GM23248 (cell line): Measurements from ENCODE around the gene ICAM5. TPM values are rescaled to one million over a fixed set of nuclear protein-coding genes. Genes with fewer than 3 reads are reported as not detected.

Experiments used
- DNase-seq: peaks from one replicate; pipeline ENCODE4 v3.0.0-alpha.2; 2015
- H2AFZ ChIP-seq: fragments of 200-600 bp; sonication (generic); 2 replicates; pipeline ENCODE4 v1.6.1; 2016; ENCODE audit warnings: antibody characterized with exemption
- H3F3A ChIP-seq: fragments of 200-600 bp; sonication (generic); 2 replicates; pipeline ENCODE4 v1.6.1; 2016; ENCODE audit warnings: mild to moderate bottlenecking, antibody characterized with exemption, mixed run types; ENCODE audit not compliant: insufficient read depth
- H3K27ac ChIP-seq: fragments of 200-600 bp; sonication (generic); 2 replicates; pipeline ENCODE4 v1.5.1; 2016; ENCODE audit warnings: mild to moderate bottlenecking
- H3K27me3 ChIP-seq: fragments of 200-600 bp; sonication (generic); replicated peaks from 2 replicates; pipeline ENCODE4 v1.6.1; 2016; ENCODE audit warnings: mild to moderate bottlenecking; ENCODE audit not compliant: insufficient read depth
- H3K36me3 ChIP-seq: fragments of 200-600 bp; sonication (generic); 2 replicates; pipeline ENCODE4 v1.6.1; 2016; ENCODE audit warnings: low read depth, mild to moderate bottlenecking
- H3K4me1 ChIP-seq: fragments of 200-600 bp; sonication (generic); 2 replicates; pipeline ENCODE4 v1.6.1; 2016; ENCODE audit warnings: mild to moderate bottlenecking; ENCODE audit not compliant: insufficient read depth
- H3K4me2 ChIP-seq: fragments of 200-600 bp; sonication (generic); one replicate; pipeline ENCODE4 v1.6.1; 2016; ENCODE audit warnings: mild to moderate bottlenecking; ENCODE audit not compliant: unreplicated experiment
- H3K4me3 ChIP-seq: fragments of 200-600 bp; sonication (generic); 2 replicates; pipeline ENCODE4 v1.5.1; 2016; ENCODE audit warnings: mild to moderate bottlenecking
- H3K79me2 ChIP-seq: fragments of 200-600 bp; sonication (generic); 2 replicates; pipeline ENCODE4 v1.6.1; 2016; ENCODE audit warnings: mild to moderate bottlenecking; ENCODE audit not compliant: insufficient read depth
- H3K9ac ChIP-seq: fragments of 200-600 bp; sonication (generic); 2 replicates; pipeline ENCODE4 v1.6.1; 2016; ENCODE audit warnings: mild to moderate bottlenecking
- H3K9me2 ChIP-seq: fragments of 200-600 bp; sonication (generic); 2 replicates; pipeline ENCODE4 v1.6.1; 2016; ENCODE audit warnings: mixed run types, mild to moderate bottlenecking, moderate library complexity; ENCODE audit not compliant: insufficient read depth
- H3K9me3 ChIP-seq: fragments of 200-600 bp; sonication (generic); one replicate; pipeline ENCODE4 v1.6.1; 2017; ENCODE audit warnings: low read depth
- H4K20me1 ChIP-seq: fragments of 200-600 bp; sonication (generic); 2 replicates; pipeline ENCODE4 v1.6.0; 2016; ENCODE audit not compliant: insufficient read depth
- EZH2 ChIP-seq: fragments of 200-600 bp; sonication (generic); IDR thresholded peaks from 2 replicates; pipeline ENCODE4 v1.6.1; 2018; ENCODE audit warnings: antibody characterized with exemption, mild to moderate bottlenecking; ENCODE audit not compliant: insufficient read depth, poor library complexity, severe bottlenecking
- EZH2phosphoT487 ChIP-seq: fragments of 200-600 bp; sonication (generic); IDR thresholded peaks from 2 replicates; pipeline ENCODE4 v1.6.1; 2018; ENCODE audit warnings: antibody characterized with exemption, moderate library complexity, mild to moderate bottlenecking, low read depth; ENCODE audit not compliant: insufficient read depth
- WGBS, 2 experiments: methylation state at CpG; one replicate each; pipeline ENCODE4 v1.1.6; 2015 to 2017; ENCODE audit warnings: low lambda C conversion rate in 2 of 2, low coverage in 1 of 2; ENCODE audit errors: missing lambda C conversion rate in 2 of 2; 5-methylcytosine and 5-hydroxymethylcytosine counted together
- in situ Hi-C: fragments of 300-500 bp; cut with MboI; formaldehyde crosslinking; loops from 2 replicates; pipeline ENCODE4 v1.15.0; 2020
- polyA plus RNA-seq: library from polyadenylated mRNA; unstranded; fragments of >200 nt; fragmentation: Nextera tagmentation; extraction: Ambion mirVana; gene quantifications from 2 replicates; pipeline ENCODE4 v1.2.1, GENCODE V29; 2016
- total RNA-seq: library from RNA; depleted of rRNA; stranded (reverse); fragments of >200 nt; shearing (Covaris generic); gene quantifications from 2 replicates; pipeline ENCODE4 v1.2.3, GENCODE V29; 2014

Gene ICAM5
- total and polyA plus RNA-seq, 2 experiments from 2014 or later = 9.8 to 48.7 TPM

- Histone ChIP-seq H3K36me3 (no peaks in the 10 kb centered on the region), H3K9ac (no peak overlapping the region), H4K20me1 (no peaks in the 10 kb centered on the region), H3K27ac (no peak overlapping the region), H3K9me3 (no peaks in the 10 kb centered on the region), H3K4me3 (no peak overlapping the region), H3K4me1 (no peaks in the 10 kb centered on the region), H3F3A (no peaks in the 10 kb centered on the region), H2AFZ (no peak overlapping the region), H3K9me2 (no peaks in the 10 kb centered on the region), H3K4me2 (no peak overlapping the region), H3K27me3 (no peaks in the 10 kb centered on the region), H3K79me2 (no peaks in the 10 kb centered on the region)
- whole genome bisulfite sequencing, 2 experiments = 66 to 77% methylated on average over 6 of the region's 6 CpGs
- in situ Hi-C loops = no loop called here
- DNase-seq = no peak
- TF ChIP-seq EZH2phosphoT487 (no peak), EZH2 (no peak)
Measured at GRCh38 chr19:10268071-10268470, 21.7 kb upstream of the ICAM5 start.

- in situ Hi-C loops = loop anchor here (5.0 kb wide), 1 partner anchor 118 kb away; no protein-coding TSS in a partner anchor
Measured at GRCh38 chr19:10269333-10270179, 20.2 kb upstream of the ICAM5 start.

GRCh38 chr19:10270180-10270615 is 19.6 kb upstream of the ICAM5 start:
- Histone ChIP-seq H3K27ac (peak overlapping the region; percentile 8; the same call in 1 of the 2 replicates), H3K4me2 (peak overlapping the region; percentile 69), H3K9ac (peak overlapping the region; percentile 73), H2AFZ (peak overlapping the region; percentile 79), H3K79me2 (no peaks in the 10 kb centered on the region), H3F3A (no peaks in the 10 kb centered on the region), H3K36me3 (no peaks in the 10 kb centered on the region), H3K9me2 (no peaks in the 10 kb centered on the region), H3K4me1 (no peaks in the 10 kb centered on the region), H3K27me3 (no peaks in the 10 kb centered on the region), H3K4me3 (peak overlapping the region; percentile 58), H3K9me3 (no peaks in the 10 kb centered on the region), H4K20me1 (no peaks in the 10 kb centered on the region)
- DNase-seq = peak; percentile 74
- in situ Hi-C loops = loop anchor here (5.0 kb wide), 1 partner anchor 117 kb away; no protein-coding TSS in a partner anchor
- WGBS, 2 experiments = 5 to 7% methylated on average over 28 to 37 of the region's 37 CpGs
- TF ChIP-seq EZH2 (no peak), EZH2phosphoT487 (no peak)

More at GRCh38 chr19:10269333-10270179, 20.2 kb upstream of the ICAM5 start:
- TF ChIP-seq EZH2phosphoT487 (no peak), EZH2 (no peak)
- H3K9me2 ChIP-seq = no peaks in the 10 kb centered on the region
- DNase-seq = peak; percentile 87
- H3F3A ChIP-seq = no peaks in the 10 kb centered on the region
- H2AFZ ChIP-seq = peak overlapping the region; percentile 79
- peak overlapping the region; percentile 69 for H3K4me2 ChIP-seq
- H3K79me2 ChIP-seq = no peaks in the 10 kb centered on the region
- H3K4me1 ChIP-seq = no peaks in the 10 kb centered on the region
- no peaks in the 10 kb centered on the region for H4K20me1 ChIP-seq
- H3K9me3 ChIP-seq = no peaks in the 10 kb centered on the region
- H3K9ac ChIP-seq = peak overlapping the region; percentile 73
- peak overlapping the region; percentile 58 for H3K4me3 ChIP-seq
- no peaks in the 10 kb centered on the region for H3K36me3 ChIP-seq
- 4 to 5% methylated on average over 58 to 59 of the region's 59 CpGs for WGBS, 2 experiments
- H3K27me3 ChIP-seq = no peaks in the 10 kb centered on the region
- H3K27ac ChIP-seq = no peak overlapping the region

GRCh38 chr19:10270616-10271394 is 18.9 kb upstream of the ICAM5 start, which contains the start of gene ICAM1:
TSS of gene ICAM1 (plus strand) at chr19:10271120. CDS start at chr19:10271160, 40 bp downstream.
- Histone ChIP-seq H3K36me3 (no peaks in the 10 kb centered on the region), H3K9ac (peak within 1 kb of the TSS; percentile 73), H3F3A (no peaks in the 10 kb centered on the region)

More at GRCh38 chr19:10270616-10271394, 18.9 kb upstream of the ICAM5 start, which contains the start of gene ICAM1:
- H3K4me3 ChIP-seq = peak within 1 kb of the TSS; percentile 58
- in situ Hi-C loops = loop anchor here (5.0 kb wide), 1 partner anchor 116 kb away; no protein-coding TSS in a partner anchor
- TF ChIP-seq EZH2phosphoT487 = no peak
- TF ChIP-seq EZH2 = no peak
- peak; percentile 78 for DNase-seq
- no peaks in the 10 kb centered on the region for H3K27me3 ChIP-seq
- WGBS, 2 experiments = 4 to 5% methylated on average over 51 of the region's 51 CpGs
- peak within 1 kb of the TSS; percentile 8 for H3K27ac ChIP-seq
- no peaks in the 10 kb centered on the region for H3K79me2 ChIP-seq
- H3K4me1 ChIP-seq = no peaks in the 10 kb centered on the region
- no peaks in the 10 kb centered on the region for H3K9me3 ChIP-seq
- H3K9me2 ChIP-seq = no peaks in the 10 kb centered on the region
- peak within 1 kb of the TSS; percentile 79 for H2AFZ ChIP-seq
- H4K20me1 ChIP-seq = no peaks in the 10 kb centered on the region
- H3K4me2 ChIP-seq = peak within 1 kb of the TSS; percentile 69
